Suprapubic skin (tissue), 4 donors: ENCODE measurements around the gene EPS8L1.

Source experiments
- POLR2A ChIP-seq, 2 donors: fragments of 450-650 bp; IDR thresholded peaks; one replicate each; pipeline ENCODE4 v1.6.1; 2017; ENCODE audit warnings: antibody characterized with exemption in 2 of 2, mild to moderate bottlenecking in 2 of 2, moderate library complexity in 2 of 2
- POLR2AphosphoS5 ChIP-seq, 3 donors: sonication (generic); formaldehyde crosslinking; IDR thresholded peaks; one replicate each; pipeline ENCODE4 v1.6.1; 2017; ENCODE audit warnings: antibody characterized with exemption in 3 of 3
- TF ChIP-seq, protein P1 (sequence below), 2 donors: fragments of 200-600 bp in 1 of 2; fragments of 450-650 bp in 1 of 2; sonication (generic) in 1 of 2; IDR thresholded peaks; one replicate each; pipeline ENCODE4 v1.5.1; 2016 to 2019; ENCODE audit warnings: antibody characterized with exemption in 2 of 2, mild to moderate bottlenecking in 1 of 2, moderate library complexity in 1 of 2

DNA sequence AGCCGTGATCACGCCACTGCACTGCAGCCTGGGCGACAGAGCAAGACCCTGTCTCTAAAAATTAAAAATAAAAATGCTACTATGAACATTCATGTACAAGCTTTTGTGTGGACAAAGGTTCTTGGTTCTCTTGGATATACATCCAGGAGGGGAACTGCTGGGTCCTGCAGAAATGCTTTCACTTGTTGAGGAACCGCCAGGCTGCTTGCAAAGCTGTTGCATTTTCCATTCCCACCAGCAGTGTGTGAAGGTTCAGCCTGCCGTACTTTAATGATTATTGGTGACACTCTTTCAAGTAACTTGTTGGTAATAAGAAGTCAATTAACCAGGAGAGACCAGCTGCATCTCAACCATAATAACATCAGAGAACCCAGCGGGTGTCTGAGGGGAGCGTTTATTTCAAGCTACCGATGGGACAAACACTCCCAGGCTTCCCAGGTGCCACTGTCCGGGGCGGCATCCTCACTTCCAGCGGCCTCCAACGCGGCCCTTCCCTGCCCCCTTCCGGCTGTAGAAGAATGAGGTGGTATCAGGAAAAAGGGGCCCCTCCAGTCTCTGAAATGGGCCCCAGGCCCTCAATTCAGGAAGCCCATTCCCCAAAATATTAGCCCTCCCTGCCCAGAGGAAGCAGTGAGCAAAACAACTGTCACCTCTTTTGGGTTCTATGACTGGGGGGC, 56.9 kb downstream of the EPS8L1 start:
- no peak for TF ChIP-seq POLR2AphosphoS5 (IDR thresholded peaks at IDR 0.05)
- TF ChIP-seq, protein P1, sequence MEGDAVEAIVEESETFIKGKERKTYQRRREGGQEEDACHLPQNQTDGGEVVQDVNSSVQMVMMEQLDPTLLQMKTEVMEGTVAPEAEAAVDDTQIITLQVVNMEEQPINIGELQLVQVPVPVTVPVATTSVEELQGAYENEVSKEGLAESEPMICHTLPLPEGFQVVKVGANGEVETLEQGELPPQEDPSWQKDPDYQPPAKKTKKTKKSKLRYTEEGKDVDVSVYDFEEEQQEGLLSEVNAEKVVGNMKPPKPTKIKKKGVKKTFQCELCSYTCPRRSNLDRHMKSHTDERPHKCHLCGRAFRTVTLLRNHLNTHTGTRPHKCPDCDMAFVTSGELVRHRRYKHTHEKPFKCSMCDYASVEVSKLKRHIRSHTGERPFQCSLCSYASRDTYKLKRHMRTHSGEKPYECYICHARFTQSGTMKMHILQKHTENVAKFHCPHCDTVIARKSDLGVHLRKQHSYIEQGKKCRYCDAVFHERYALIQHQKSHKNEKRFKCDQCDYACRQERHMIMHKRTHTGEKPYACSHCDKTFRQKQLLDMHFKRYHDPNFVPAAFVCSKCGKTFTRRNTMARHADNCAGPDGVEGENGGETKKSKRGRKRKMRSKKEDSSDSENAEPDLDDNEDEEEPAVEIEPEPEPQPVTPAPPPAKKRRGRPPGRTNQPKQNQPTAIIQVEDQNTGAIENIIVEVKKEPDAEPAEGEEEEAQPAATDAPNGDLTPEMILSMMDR (IDR thresholded peaks at IDR 0.05) = no peak
- TF ChIP-seq POLR2A (IDR thresholded peaks at IDR 0.05) = no peak
